Suprapubic skin (tissue), 3 donors: Measurements from ENCODE around the gene KRTAP10-3.

Experiments
- POLR2A ChIP-seq, 2 donors: fragments of 450-650 bp; IDR thresholded peaks; one replicate each; pipeline ENCODE4 v1.6.1; 2017; ENCODE audit warnings: antibody characterized with exemption in 2 of 2, mild to moderate bottlenecking in 2 of 2, moderate library complexity in 2 of 2
- TF ChIP-seq, protein P1 (sequence below), 2 donors: fragments of 200-600 bp in 1 of 2; fragments of 450-650 bp in 1 of 2; sonication (generic) in 1 of 2; IDR thresholded peaks; one replicate each; pipeline ENCODE4 v1.5.1; 2016 to 2019; ENCODE audit warnings: antibody characterized with exemption in 2 of 2, mild to moderate bottlenecking in 1 of 2, moderate library complexity in 1 of 2

- TF ChIP-seq, protein P1, sequence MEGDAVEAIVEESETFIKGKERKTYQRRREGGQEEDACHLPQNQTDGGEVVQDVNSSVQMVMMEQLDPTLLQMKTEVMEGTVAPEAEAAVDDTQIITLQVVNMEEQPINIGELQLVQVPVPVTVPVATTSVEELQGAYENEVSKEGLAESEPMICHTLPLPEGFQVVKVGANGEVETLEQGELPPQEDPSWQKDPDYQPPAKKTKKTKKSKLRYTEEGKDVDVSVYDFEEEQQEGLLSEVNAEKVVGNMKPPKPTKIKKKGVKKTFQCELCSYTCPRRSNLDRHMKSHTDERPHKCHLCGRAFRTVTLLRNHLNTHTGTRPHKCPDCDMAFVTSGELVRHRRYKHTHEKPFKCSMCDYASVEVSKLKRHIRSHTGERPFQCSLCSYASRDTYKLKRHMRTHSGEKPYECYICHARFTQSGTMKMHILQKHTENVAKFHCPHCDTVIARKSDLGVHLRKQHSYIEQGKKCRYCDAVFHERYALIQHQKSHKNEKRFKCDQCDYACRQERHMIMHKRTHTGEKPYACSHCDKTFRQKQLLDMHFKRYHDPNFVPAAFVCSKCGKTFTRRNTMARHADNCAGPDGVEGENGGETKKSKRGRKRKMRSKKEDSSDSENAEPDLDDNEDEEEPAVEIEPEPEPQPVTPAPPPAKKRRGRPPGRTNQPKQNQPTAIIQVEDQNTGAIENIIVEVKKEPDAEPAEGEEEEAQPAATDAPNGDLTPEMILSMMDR (IDR thresholded peaks at IDR 0.05): no peak
- no peak for TF ChIP-seq POLR2A (IDR thresholded peaks at IDR 0.05)
Observed at GRCh38 chr21:44524414-44525371, 33.9 kb downstream of the KRTAP10-3 start.
